ENCODE data around the gene CLDN15. TPM values are rescaled to one million over a fixed set of nuclear protein-coding genes. Genes with fewer than 3 reads are reported as not detected.
"Not testable (repeated sequence)": the region's sequence is repeated elsewhere in the genome, so short reads cannot be mapped to it uniquely, and the experiment has no call there.

CLDN15 gene
- total and polyA plus RNA-seq, 2 donors from 2014 or later = 11.9 to 13.3 TPM

GRCh38 chr7:101285171-101285570, 47.6 kb upstream of the CLDN15 start:
- DNase-seq (no peak), FAIRE-seq (no peak)
- no peaks in the 10 kb centered on the region for H3K27me3 ChIP-seq (ENCODE audit: control insufficient read depth, insufficient read depth, low read length)
- intact Hi-C loops (cut with DNase I) = loop anchor here (10.0 kb wide), 1 partner anchor 140 kb away; no protein-coding TSS in a partner anchor
- peaks cover 0 to 3% (median 3%) of the 10 kb centered on the region in 3 donors for H3K4me1 ChIP-seq (ENCODE audit: control insufficient read depth in 2 of 3, insufficient read depth in 2 of 3, low read depth in 1 of 3, low read length in 3 of 3)
- no peak overlapping the region for H3K27ac ChIP-seq (ENCODE audit: low read depth in 2 of 2, low read length in 2 of 2)
- H3K9ac ChIP-seq (ENCODE audit: low read length in 3 of 3) = no peak overlapping the region
- no peaks in the 10 kb centered on the region for H3K9me3 ChIP-seq (ENCODE audit: control insufficient read depth in 2 of 3, insufficient read depth in 1 of 3, low read length in 3 of 3)
- no peaks in the 10 kb centered on the region for H3K36me3 ChIP-seq (ENCODE audit: control insufficient read depth in 2 of 3, insufficient read depth in 3 of 3, low read length in 3 of 3)
- TF ChIP-seq, protein P1, sequence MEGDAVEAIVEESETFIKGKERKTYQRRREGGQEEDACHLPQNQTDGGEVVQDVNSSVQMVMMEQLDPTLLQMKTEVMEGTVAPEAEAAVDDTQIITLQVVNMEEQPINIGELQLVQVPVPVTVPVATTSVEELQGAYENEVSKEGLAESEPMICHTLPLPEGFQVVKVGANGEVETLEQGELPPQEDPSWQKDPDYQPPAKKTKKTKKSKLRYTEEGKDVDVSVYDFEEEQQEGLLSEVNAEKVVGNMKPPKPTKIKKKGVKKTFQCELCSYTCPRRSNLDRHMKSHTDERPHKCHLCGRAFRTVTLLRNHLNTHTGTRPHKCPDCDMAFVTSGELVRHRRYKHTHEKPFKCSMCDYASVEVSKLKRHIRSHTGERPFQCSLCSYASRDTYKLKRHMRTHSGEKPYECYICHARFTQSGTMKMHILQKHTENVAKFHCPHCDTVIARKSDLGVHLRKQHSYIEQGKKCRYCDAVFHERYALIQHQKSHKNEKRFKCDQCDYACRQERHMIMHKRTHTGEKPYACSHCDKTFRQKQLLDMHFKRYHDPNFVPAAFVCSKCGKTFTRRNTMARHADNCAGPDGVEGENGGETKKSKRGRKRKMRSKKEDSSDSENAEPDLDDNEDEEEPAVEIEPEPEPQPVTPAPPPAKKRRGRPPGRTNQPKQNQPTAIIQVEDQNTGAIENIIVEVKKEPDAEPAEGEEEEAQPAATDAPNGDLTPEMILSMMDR (IDR thresholded peaks at IDR 0.05; ENCODE audit: borderline replicate concordance, extremely low read depth, insufficient read depth) = no peak
- no peak overlapping the region for H3K4me3 ChIP-seq (ENCODE audit: low read length in 3 of 3)

GRCh38 chr7:101280912-101281311, 43.3 kb upstream of the CLDN15 start:
- not testable (repeated sequence) for H3K4me3 ChIP-seq (ENCODE audit: low read length in 3 of 3); H3K36me3 ChIP-seq (ENCODE audit: control insufficient read depth in 2 of 3, insufficient read depth in 3 of 3, low read length in 3 of 3); H3K27me3 ChIP-seq (ENCODE audit: control insufficient read depth, insufficient read depth, low read length); DNase-seq; H3K9ac ChIP-seq (ENCODE audit: low read length in 3 of 3); FAIRE-seq; H3K27ac ChIP-seq (ENCODE audit: low read depth in 2 of 2, low read length in 2 of 2); H3K4me1 ChIP-seq (ENCODE audit: control insufficient read depth in 2 of 3, insufficient read depth in 2 of 3, low read depth in 1 of 3, low read length in 3 of 3); H3K9me3 ChIP-seq (ENCODE audit: control insufficient read depth in 2 of 3, insufficient read depth in 1 of 3, low read length in 3 of 3)
- intact Hi-C loops (cut with DNase I) = loop anchor here (10.0 kb wide), 1 partner anchor 136 kb away; no protein-coding TSS in a partner anchor

GRCh38 chr7:101278461-101279292, 41.1 kb upstream of the CLDN15 start:
- FAIRE-seq (no peak), DNase-seq (no peak)
- H3K4me3 ChIP-seq (ENCODE audit: low read length in 3 of 3) = no peak overlapping the region
- H3K27me3 ChIP-seq (ENCODE audit: control insufficient read depth, insufficient read depth, low read length) = no peaks in the 10 kb centered on the region
- H3K9ac ChIP-seq (ENCODE audit: low read length in 3 of 3) = no peak overlapping the region
- H3K9me3 ChIP-seq (ENCODE audit: control insufficient read depth in 2 of 3, insufficient read depth in 1 of 3, low read length in 3 of 3) = no peaks in the 10 kb centered on the region
- peaks cover 0 to 3% (median 3%) of the 10 kb centered on the region in 3 donors for H3K4me1 ChIP-seq (ENCODE audit: control insufficient read depth in 2 of 3, insufficient read depth in 2 of 3, low read depth in 1 of 3, low read length in 3 of 3)
- TF ChIP-seq, protein P1 (IDR thresholded peaks at IDR 0.05; ENCODE audit: borderline replicate concordance, extremely low read depth, insufficient read depth) = no peak
- H3K36me3 ChIP-seq (ENCODE audit: control insufficient read depth in 2 of 3, insufficient read depth in 3 of 3, low read length in 3 of 3) = no peaks in the 10 kb centered on the region
- no peak overlapping the region for H3K27ac ChIP-seq (ENCODE audit: low read depth in 2 of 2, low read length in 2 of 2)
- intact Hi-C loops (cut with DNase I) = no loop called here

DNA sequence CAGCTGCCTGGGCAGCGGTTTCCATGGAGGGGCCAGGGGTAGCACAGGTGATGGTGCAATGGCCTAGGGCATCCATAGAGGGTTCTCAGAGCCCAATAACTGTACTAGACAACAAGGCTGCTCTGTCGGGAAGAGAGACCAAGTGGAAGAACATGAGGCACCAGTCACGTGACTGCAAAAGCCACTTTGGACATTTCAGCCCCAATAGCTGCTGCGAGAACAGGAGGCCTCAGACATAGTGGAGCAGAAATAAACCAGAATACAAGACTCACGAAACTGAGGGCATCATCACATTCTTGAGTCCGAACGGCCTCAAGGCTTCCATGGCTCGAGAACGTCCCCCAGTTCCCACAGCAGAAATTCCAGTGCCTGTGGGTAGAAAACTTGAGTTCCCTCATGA, 39.6 kb upstream of the CLDN15 start:
- no peaks in the 10 kb centered on the region for H3K27me3 ChIP-seq (ENCODE audit: control insufficient read depth, insufficient read depth, low read length)
- intact Hi-C loops (cut with DNase I) = no loop called here
- TF ChIP-seq, protein P1 (IDR thresholded peaks at IDR 0.05; ENCODE audit: borderline replicate concordance, extremely low read depth, insufficient read depth) = no peak
- no peaks in the 10 kb centered on the region for H3K36me3 ChIP-seq (ENCODE audit: control insufficient read depth in 2 of 3, insufficient read depth in 3 of 3, low read length in 3 of 3)
- no peaks in the 10 kb centered on the region for H3K4me1 ChIP-seq (ENCODE audit: control insufficient read depth in 2 of 3, insufficient read depth in 2 of 3, low read depth in 1 of 3, low read length in 3 of 3)
- H3K9me3 ChIP-seq (ENCODE audit: control insufficient read depth in 2 of 3, insufficient read depth in 1 of 3, low read length in 3 of 3) = no peaks in the 10 kb centered on the region
- no peak overlapping the region for H3K4me3 ChIP-seq (ENCODE audit: low read length in 3 of 3)
- DNase-seq (no peak), FAIRE-seq (no peak)
- H3K9ac ChIP-seq (ENCODE audit: low read length in 3 of 3) = no peak overlapping the region
- no peak overlapping the region for H3K27ac ChIP-seq (ENCODE audit: low read depth in 2 of 2, low read length in 2 of 2)
